ENCODE measurements around the gene NTMT2.
"Not testable (repeated sequence)": the region's sequence is repeated elsewhere in the genome, so short reads cannot be mapped to it uniquely, and the experiment has no call there.

NTMT2 gene

GRCh38 chr1:170145770-170146676 lies at the start of gene NTMT2:
Gene NTMT2 (plus strand): TSS chr1:170145959. CDS start chr1:170146108, 149 bp downstream.
- no peak for DNase-seq

DNA sequence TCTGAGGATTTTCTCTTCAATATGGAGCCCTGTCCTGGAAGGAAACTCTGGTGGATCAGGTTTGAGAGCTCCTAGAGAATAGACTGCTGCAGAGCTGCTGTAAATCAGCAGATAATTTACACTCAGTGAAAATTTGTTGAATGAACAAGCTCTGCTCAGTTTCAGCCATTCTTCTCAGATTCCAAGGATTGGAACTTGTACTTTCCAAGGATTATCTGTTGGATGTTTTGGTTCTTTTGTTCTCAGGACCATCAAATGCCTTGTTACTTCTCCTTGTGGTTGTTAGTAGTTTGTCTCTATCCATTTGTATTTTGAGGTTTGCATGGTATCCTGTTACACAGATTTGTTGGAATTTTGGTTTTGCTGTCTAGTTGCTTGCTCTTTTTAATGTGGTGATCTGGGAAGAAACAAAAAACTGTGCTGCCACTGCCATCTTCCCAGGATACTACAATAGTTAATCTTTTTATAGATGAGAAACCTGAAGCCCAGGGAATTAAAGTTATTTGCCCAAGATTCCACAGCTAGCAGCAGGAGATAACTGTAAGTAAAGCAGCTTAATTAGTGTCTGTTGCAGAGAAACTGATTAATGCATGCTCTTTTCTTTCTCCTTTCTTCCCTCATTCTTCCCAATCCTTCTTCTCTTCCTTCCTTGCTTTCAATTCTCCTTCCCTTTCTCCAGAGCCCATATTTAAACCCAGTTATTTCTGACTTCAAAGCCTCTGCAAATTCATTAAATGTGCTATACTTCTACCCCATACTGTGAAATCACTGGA lies 49.6 kb upstream of the NTMT2 start:
- DNase-seq: no peak

DNA sequence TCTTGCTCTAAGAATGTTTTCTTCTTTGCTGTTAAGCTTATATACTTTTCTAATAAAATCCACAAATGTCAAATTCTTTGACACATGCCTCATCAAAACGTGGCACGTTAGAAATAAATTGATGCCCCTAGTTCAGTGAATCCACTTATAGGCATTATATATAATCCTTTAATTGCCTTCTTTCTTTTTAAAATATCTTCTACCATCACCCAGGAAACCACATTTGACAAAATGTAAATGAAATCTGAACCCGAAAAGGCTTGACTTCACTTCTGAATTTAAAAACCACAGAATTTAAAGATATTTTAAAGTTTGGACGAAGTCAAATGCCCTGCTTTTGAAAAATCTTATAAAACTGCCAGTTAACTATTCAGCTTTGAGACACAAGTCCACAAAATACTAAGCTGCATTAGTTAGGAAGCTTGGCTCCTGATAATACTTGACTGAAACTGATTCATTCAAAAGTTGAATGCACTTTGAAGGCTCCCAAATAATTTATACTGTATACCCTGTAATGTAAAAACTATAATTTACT lies 48.9 kb upstream of the NTMT2 start:
- DNase-seq: no peak

GRCh38 chr1:170097449-170097948 lies 48.3 kb upstream of the NTMT2 start:
- DNase-seq: no peak

- not testable (repeated sequence) for DNase-seq
Measured at GRCh38 chr1:170113140-170113539, 32.6 kb upstream of the NTMT2 start.

DNA sequence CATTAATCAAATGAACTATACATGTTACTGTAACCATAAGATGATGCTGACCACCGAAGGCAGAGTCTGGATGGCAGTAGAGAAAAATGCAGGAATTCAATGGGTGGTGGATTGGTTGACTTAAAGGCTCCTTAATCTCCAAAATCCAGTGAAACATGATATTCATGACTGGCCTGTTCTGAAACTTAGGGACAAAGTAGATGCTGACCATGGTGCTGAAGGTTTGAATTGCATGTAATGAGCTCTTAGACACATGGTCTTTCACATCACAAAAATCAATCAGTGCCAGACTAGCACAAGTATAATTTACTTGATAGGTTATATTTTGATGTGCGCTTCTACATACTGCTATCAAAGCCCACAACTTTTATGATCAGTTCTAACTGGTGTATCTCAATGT lies 30.9 kb upstream of the NTMT2 start:
- DNase-seq: no peak

GRCh38 chr1:170122366-170122765 lies 23.4 kb upstream of the NTMT2 start:
- no peak for DNase-seq

- DNase-seq: no peak
Measured at GRCh38 chr1:170125269-170125668, 20.5 kb upstream of the NTMT2 start.

DNA sequence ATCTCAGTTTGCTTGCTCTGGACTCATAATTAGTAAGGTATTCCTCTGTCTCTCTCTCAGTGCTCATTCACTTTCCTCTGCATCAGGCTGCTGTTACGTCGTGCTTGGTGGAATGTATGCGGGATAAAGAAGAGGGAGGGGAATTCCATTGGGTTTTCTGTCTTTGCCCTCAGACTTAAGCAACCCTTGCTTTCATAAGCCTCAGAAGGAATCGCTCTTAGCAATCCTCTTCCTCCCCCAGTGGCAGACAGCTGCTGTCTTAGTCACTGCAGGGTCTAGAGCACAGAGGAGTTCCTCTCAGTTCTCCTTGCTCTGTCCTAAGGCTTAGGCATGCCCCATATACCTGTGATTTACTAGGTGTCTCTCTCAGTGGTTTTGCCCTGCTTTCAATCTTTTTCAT lies 19.1 kb upstream of the NTMT2 start:
- DNase-seq: no peak

GRCh38 chr1:170131450-170131849 lies 14.3 kb upstream of the NTMT2 start:
- DNase-seq: no peak

DNA sequence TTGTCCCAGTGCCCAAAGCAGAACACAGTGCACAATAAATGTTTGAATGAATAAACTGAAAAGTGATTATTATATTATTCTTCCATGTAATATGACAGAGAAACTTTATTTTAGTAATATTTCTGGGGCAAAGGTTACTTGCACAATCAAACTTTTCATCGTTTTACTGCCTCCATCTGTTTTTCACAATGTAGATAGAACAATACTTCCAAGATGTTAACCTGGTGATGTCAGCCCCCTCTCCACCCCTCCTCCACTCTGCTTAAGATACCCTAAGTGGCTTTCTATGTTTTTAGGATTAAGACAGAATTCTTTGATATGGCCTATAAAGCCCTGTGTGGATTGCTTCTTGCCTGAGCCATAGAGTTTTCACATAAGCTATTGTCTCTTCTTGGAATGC lies 13.8 kb upstream of the NTMT2 start:
- no peak for DNase-seq

GRCh38 chr1:170133766-170134495 lies 11.8 kb upstream of the NTMT2 start:
- no peak for DNase-seq

- DNase-seq: no peak
Measured at GRCh38 chr1:170134521-170134920, 11.2 kb upstream of the NTMT2 start.

DNA sequence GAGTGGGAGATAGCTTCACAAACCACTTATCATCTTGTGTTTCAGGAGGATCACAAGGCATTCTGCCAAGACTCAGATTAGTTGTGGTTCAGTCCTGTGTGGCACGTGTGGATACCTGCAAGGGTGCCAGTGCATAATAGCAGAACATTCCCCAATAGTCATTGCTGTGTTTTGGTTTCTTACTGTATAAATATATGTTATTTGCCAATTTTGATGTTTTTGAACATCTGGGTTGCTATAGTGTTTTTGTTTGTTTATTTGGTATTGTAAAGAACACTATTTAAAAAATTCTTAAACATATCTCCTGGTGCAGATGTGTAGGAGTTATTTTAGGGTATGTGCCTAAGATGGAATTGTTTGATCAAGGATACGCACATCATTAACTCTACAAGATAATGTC lies 5.4 kb upstream of the NTMT2 start:
- no peak for DNase-seq

GRCh38 chr1:170145061-170145460 lies 698 bp upstream of the NTMT2 start:
- DNase-seq: no peak

GRCh38 chr1:170146720-170147263 lies 1.0 kb downstream of the NTMT2 start:
- DNase-seq: no peak

- DNase-seq: no peak
Measured at GRCh38 chr1:170149241-170149640, 3.5 kb downstream of the NTMT2 start.

- DNase-seq: no peak
Measured at GRCh38 chr1:170150016-170150415, 4.3 kb downstream of the NTMT2 start.

GRCh38 chr1:170150921-170151320 lies 5.2 kb downstream of the NTMT2 start:
- no peak for DNase-seq

DNA sequence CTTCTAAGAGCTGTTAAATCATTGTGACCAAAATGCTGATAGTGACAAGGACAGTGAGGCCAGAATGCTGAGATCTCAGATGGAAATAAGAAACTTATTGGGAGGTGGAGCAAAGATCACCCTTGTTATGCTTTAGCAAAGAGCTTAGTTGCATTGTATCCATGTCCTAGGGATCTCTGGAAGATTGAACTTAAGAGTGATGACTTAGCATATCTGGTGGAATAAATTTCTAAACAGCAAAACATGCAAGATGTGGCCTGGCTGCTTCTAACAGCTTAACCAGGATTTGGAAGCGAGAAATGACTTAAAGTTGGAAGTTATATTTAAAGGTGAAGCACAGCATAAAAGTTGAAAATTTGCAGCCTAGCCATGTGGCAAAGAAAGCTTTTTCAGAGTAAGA lies 7.7 kb downstream of the NTMT2 start:
- no peak for DNase-seq

- DNase-seq: no peak
Measured at GRCh38 chr1:170155055-170155454, 9.3 kb downstream of the NTMT2 start.

GRCh38 chr1:170156594-170156993 lies 10.8 kb downstream of the NTMT2 start:
- no peak for DNase-seq

DNA sequence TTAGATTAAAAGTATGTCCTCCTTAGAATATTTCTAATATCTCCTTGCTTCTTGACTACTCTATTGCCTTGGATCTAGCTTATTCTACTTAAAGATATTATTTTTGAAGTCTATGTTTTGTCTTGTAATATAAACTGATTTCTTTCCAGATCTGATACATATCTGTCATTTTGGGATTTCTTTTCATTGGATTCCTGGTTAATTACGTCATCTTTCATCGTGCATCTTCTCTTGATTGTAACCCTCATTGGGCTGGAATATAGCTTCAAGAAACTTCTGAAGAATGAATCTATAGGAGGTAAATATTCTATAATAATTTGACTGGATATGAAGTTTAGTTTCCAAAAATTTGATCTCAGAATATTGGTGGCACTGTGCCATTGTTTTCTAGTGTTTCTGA lies 12.1 kb downstream of the NTMT2 start:
- no peak for DNase-seq

All from NCI-H1105 treated with DMSO at 0.1 percent for 48 hours (cell line).